ENCODE data around the gene PTPRG. TPM values are rescaled to one million over a fixed set of nuclear protein-coding genes. Genes with fewer than 3 reads are reported as not detected.

The PTPRG gene
- total and polyA plus RNA-seq, 2 donors: 3.9 to 4.1 TPM

DNA sequence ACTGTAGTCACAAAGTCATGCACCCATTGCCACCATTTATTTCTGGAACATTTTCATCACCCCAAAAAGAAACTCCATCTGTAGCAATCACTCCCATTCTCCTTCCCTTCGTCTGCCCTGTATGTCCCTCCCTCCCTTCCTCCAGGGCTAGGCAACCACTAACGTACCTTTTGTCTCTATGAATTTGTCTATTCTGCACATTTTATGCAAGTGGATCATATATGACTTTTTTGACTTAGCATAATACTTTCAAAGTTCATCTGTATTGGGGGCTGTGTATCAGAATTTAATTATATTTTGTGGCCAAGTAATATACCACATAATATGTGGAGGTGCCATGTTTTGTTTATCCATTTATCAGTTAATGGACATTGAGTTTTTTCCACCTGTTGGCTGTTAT lies 610.4 kb downstream of the PTPRG start:
- no peaks in the 10 kb centered on the region for H3K36me3 ChIP-seq (ENCODE audit: control insufficient read depth in 2 of 2, insufficient read depth in 2 of 2, low read length in 1 of 2)
- no peak overlapping the region for H3K27ac ChIP-seq (ENCODE audit: low read depth in 1 of 2, low read length in 1 of 2)
- 95% methylated on average over 2 of the region's 2 CpGs for WGBS
- H3K4me3 ChIP-seq (ENCODE audit: low read length in 2 of 2): no peak overlapping the region
- DNase-seq (ENCODE audit: low read depth in 6 of 9, low spot score in 9 of 9): no peak
- H3K4me1 ChIP-seq (ENCODE audit: control insufficient read depth in 2 of 2, insufficient read depth in 2 of 2, low read length in 2 of 2): no peaks in the 10 kb centered on the region
- H3K9me3 ChIP-seq (ENCODE audit: control insufficient read depth in 2 of 2, insufficient read depth in 1 of 2, low read length in 1 of 2): no peaks in the 10 kb centered on the region
- no peaks in the 10 kb centered on the region for H3K27me3 ChIP-seq (ENCODE audit: control insufficient read depth in 2 of 2, insufficient read depth in 1 of 2, low read length in 1 of 2)

DNA sequence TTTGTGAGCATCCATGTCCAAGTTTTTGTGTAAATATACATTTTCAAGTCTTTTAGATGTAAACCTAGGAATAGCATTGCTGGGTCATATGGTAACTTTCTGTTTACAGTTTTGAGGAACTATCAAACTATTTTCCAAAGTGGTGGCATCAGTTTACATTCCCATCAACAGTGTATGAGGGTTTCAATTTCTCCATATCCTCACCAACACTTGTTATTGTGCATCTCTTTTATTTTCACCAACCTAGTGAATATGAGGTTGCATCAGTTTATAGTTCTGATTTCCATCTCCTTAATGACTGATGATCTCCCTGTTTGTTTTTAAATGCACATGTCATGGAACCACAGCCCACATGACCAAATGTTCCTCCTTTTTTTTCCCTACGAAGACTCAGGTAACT lies 610.8 kb downstream of the PTPRG start:
- 98% methylated on average over 1 of the region's 1 CpG for WGBS

DNA sequence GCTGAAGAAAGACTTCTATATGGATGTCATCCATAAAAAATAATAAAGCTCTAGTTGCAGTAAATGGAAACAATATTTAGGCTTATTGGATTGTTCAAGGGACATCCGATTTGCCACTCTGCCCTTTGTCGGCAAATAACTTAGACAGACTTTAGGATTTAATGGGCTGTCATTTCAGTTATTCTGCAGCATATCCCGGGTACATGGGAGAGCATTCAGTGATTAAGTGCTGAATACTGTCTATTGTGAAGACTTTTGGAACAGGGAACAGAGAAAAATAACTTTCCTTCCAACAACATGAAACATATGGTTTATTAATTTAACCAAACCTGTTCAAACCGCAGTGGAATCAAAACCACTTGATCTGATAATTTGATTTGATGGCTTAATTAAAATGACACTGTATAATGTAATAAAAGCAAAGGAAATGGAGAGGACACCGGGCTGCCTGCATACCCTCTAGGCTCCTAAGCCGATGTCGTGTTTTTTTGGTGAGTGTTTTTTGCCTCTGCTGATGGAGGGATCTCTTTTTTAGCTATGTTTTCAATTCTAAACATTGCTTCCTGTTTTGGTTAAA lies 612.7 kb downstream of the PTPRG start:
- DNase-seq (ENCODE audit: low read depth in 6 of 9, low spot score in 9 of 9): no peak
- H3K36me3 ChIP-seq (ENCODE audit: control insufficient read depth in 2 of 2, insufficient read depth in 2 of 2, low read length in 1 of 2): no peaks in the 10 kb centered on the region
- no peaks in the 10 kb centered on the region for H3K27me3 ChIP-seq (ENCODE audit: control insufficient read depth in 2 of 2, insufficient read depth in 1 of 2, low read length in 1 of 2)
- H3K4me1 ChIP-seq (ENCODE audit: control insufficient read depth in 2 of 2, insufficient read depth in 2 of 2, low read length in 2 of 2): no peaks in the 10 kb centered on the region
- H3K27ac ChIP-seq (ENCODE audit: low read depth in 1 of 2, low read length in 1 of 2): no peak overlapping the region
- no peak overlapping the region for H3K4me3 ChIP-seq (ENCODE audit: low read length in 2 of 2)
- no peaks in the 10 kb centered on the region for H3K9me3 ChIP-seq (ENCODE audit: control insufficient read depth in 2 of 2, insufficient read depth in 1 of 2, low read length in 1 of 2)
- 93% methylated on average over 7 of the region's 7 CpGs for WGBS

More for the DNA sequence above, 610.8 kb downstream of the PTPRG start:
- Histone ChIP-seq H3K27ac (ENCODE audit: low read depth in 1 of 2, low read length in 1 of 2) (no peak overlapping the region), H3K4me1 (ENCODE audit: control insufficient read depth in 2 of 2, insufficient read depth in 2 of 2, low read length in 2 of 2) (no peaks in the 10 kb centered on the region), H3K27me3 (ENCODE audit: control insufficient read depth in 2 of 2, insufficient read depth in 1 of 2, low read length in 1 of 2) (no peaks in the 10 kb centered on the region), H3K4me3 (ENCODE audit: low read length in 2 of 2) (no peak overlapping the region), H3K36me3 (ENCODE audit: control insufficient read depth in 2 of 2, insufficient read depth in 2 of 2, low read length in 1 of 2) (no peaks in the 10 kb centered on the region), H3K9me3 (ENCODE audit: control insufficient read depth in 2 of 2, insufficient read depth in 1 of 2, low read length in 1 of 2) (no peaks in the 10 kb centered on the region)
- no peak for DNase-seq (ENCODE audit: low read depth in 6 of 9, low spot score in 9 of 9)

DNA sequence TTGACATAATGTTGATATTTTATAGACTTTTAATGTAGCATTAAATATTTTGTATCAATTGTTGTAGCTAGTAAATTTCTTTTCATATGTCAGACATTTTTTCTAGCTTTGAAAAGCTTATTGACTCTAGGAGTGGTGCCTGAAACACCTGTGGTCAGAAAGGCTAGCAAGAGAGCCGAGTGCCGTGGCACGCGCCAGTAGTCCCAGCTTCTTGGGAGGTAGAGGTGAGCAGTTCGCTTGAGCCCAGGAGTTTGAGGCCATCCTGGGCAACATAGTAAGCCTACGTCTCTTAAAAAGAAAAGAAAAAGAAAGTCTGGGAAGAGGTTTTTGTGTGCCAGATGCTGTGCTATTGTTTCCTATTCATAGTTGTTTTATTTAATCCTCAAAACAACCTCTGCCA lies 613.8 kb downstream of the PTPRG start:
- no peak for DNase-seq (ENCODE audit: low read depth in 6 of 9, low spot score in 9 of 9)
- Histone ChIP-seq H3K27me3 (ENCODE audit: control insufficient read depth in 2 of 2, insufficient read depth in 1 of 2, low read length in 1 of 2) (no peaks in the 10 kb centered on the region), H3K4me3 (ENCODE audit: low read length in 2 of 2) (no peak overlapping the region), H3K36me3 (ENCODE audit: control insufficient read depth in 2 of 2, insufficient read depth in 2 of 2, low read length in 1 of 2) (no peaks in the 10 kb centered on the region), H3K4me1 (ENCODE audit: control insufficient read depth in 2 of 2, insufficient read depth in 2 of 2, low read length in 2 of 2) (no peaks in the 10 kb centered on the region), H3K9me3 (ENCODE audit: control insufficient read depth in 2 of 2, insufficient read depth in 1 of 2, low read length in 1 of 2) (no peaks in the 10 kb centered on the region), H3K27ac (ENCODE audit: low read depth in 1 of 2, low read length in 1 of 2) (no peak overlapping the region)
- 96% methylated on average over 6 of the region's 6 CpGs for WGBS

DNA sequence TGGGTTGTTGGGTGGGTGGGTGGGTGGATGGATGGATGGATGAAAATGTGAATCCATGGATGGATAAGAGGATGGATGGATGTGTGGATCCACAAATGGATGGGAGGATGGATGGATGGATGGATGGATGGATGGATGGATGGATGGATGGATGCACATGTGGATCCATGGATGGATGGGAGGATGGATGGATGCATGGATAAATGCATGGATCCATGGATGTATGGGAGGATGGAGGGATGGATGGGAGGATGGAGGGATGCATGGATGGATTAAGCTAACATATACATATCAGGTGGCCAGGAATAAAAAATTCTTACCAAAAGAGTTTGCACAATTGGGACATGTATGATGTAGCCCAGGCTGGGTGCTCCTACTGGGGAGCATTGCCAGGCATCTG lies 616.7 kb downstream of the PTPRG start:
- Histone ChIP-seq H3K4me3 (ENCODE audit: low read length in 2 of 2) (no peak overlapping the region), H3K36me3 (ENCODE audit: control insufficient read depth in 2 of 2, insufficient read depth in 2 of 2, low read length in 1 of 2) (no peaks in the 10 kb centered on the region), H3K27ac (ENCODE audit: low read depth in 1 of 2, low read length in 1 of 2) (no peak overlapping the region), H3K4me1 (ENCODE audit: control insufficient read depth in 2 of 2, insufficient read depth in 2 of 2, low read length in 2 of 2) (no peaks in the 10 kb centered on the region), H3K9me3 (ENCODE audit: control insufficient read depth in 2 of 2, insufficient read depth in 1 of 2, low read length in 1 of 2) (no peaks in the 10 kb centered on the region), H3K27me3 (ENCODE audit: control insufficient read depth in 2 of 2, insufficient read depth in 1 of 2, low read length in 1 of 2) (no peaks in the 10 kb centered on the region)
- no peak for DNase-seq (ENCODE audit: low read depth in 6 of 9, low spot score in 9 of 9)

DNA sequence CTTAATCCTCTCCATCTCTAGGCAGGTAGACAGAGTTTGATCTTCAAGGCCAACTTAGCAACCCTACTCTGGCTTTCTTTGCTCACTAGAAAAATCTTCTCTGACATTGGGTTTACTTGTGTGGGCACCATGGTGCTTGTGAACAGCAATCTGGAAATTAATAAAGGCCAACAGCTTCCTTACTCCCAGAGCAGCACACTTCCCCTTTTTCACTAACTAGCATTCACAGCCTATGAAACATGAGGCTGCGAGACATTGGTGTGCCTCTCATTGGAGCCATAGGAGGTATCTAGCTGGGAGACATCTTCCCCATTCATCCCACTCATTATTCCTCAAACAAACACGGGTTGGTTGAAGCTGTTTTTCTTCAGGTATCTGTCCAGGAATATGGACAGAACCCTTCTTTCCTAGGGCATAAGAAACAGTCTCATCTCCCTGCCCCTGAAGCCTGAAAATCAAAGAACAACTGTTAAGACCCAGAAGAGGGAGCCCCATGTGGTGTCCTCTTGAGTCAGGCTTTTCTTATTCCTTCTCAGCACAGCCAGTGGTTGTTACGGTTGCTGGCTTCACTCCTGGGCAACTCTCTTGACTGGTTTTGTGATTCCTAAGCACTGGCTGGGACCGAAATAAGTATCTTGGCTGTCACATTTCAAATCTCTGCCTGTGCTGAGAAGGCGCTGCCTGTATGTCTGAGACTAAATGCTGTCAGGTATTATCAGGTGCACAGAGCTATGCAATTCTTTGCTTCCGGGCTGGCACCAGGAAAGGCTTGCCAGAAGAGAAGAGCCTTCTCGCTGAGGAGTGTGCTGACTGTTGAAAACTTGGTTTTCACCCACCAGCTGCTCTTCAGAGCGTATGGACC lies 617.6 kb downstream of the PTPRG start:
- no peaks in the 10 kb centered on the region for H3K27me3 ChIP-seq (ENCODE audit: control insufficient read depth in 2 of 2, insufficient read depth in 1 of 2, low read length in 1 of 2)
- no peaks in the 10 kb centered on the region for H3K36me3 ChIP-seq (ENCODE audit: control insufficient read depth in 2 of 2, insufficient read depth in 2 of 2, low read length in 1 of 2)
- no peak overlapping the region for H3K4me3 ChIP-seq (ENCODE audit: low read length in 2 of 2)
- WGBS: 85% methylated on average over 8 of the region's 8 CpGs
- H3K27ac ChIP-seq (ENCODE audit: low read depth in 1 of 2, low read length in 1 of 2): no peak overlapping the region
- no peak for DNase-seq (ENCODE audit: low read depth in 6 of 9, low spot score in 9 of 9)
- H3K9me3 ChIP-seq (ENCODE audit: control insufficient read depth in 2 of 2, insufficient read depth in 1 of 2, low read length in 1 of 2): no peaks in the 10 kb centered on the region
- no peaks in the 10 kb centered on the region for H3K4me1 ChIP-seq (ENCODE audit: control insufficient read depth in 2 of 2, insufficient read depth in 2 of 2, low read length in 2 of 2)

DNA sequence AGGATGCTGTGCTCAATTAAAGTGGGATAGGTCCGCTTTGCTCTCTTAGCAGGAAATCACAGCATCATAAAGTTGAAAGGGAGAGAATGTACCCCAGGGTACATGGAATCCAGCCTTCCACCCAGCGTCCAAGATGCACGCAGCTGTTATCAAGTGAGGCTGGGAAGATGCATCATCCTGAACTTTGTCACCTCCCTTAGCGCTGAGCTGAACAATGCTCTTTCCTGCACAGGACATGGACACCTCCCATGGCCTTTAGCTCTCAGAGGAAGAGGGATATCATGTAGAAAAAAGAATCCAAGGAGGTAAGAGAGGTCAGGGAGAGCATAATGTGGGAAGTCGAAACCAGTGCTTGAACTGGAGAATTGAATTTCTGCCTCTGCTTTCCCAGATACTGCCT lies 619.1 kb downstream of the PTPRG start:
- no peak for DNase-seq (ENCODE audit: low read depth in 6 of 9, low spot score in 9 of 9)
- no peaks in the 10 kb centered on the region for H3K27me3 ChIP-seq (ENCODE audit: control insufficient read depth in 2 of 2, insufficient read depth in 1 of 2, low read length in 1 of 2)
- no peaks in the 10 kb centered on the region for H3K9me3 ChIP-seq (ENCODE audit: control insufficient read depth in 2 of 2, insufficient read depth in 1 of 2, low read length in 1 of 2)
- H3K4me3 ChIP-seq (ENCODE audit: low read length in 2 of 2): no peak overlapping the region
- WGBS: 96% methylated on average over 5 of the region's 5 CpGs
- no peaks in the 10 kb centered on the region for H3K4me1 ChIP-seq (ENCODE audit: control insufficient read depth in 2 of 2, insufficient read depth in 2 of 2, low read length in 2 of 2)
- no peaks in the 10 kb centered on the region for H3K36me3 ChIP-seq (ENCODE audit: control insufficient read depth in 2 of 2, insufficient read depth in 2 of 2, low read length in 1 of 2)
- no peak overlapping the region for H3K27ac ChIP-seq (ENCODE audit: low read depth in 1 of 2, low read length in 1 of 2)

DNA sequence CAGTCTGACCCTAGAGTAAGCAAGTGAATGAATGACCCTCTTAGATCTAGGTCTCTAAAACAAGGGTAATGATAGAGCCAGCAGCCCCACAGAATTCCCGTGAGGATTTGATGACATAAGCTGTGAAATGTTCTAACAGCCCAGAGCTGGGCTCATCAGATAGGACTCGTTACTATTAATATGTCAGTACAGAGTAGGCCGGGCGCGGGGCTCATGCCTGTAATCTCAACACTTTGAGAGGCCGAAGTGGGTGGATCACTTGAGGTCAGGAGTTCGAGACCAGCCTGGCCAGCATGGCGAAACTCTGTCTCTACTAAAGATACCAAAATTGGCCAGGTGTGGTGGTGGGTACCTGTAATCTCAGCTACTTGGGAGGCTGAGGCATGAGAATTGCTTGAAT lies 621.7 kb downstream of the PTPRG start:
- DNase-seq (ENCODE audit: low read depth in 6 of 9, low spot score in 9 of 9): no peak
- H3K27ac ChIP-seq (ENCODE audit: low read depth in 1 of 2, low read length in 1 of 2): no peak overlapping the region
- no peaks in the 10 kb centered on the region for H3K4me1 ChIP-seq (ENCODE audit: control insufficient read depth in 2 of 2, insufficient read depth in 2 of 2, low read length in 2 of 2)
- 96% methylated on average over 8 of the region's 8 CpGs for WGBS
- no peaks in the 10 kb centered on the region for H3K36me3 ChIP-seq (ENCODE audit: control insufficient read depth in 2 of 2, insufficient read depth in 2 of 2, low read length in 1 of 2)
- H3K27me3 ChIP-seq (ENCODE audit: control insufficient read depth in 2 of 2, insufficient read depth in 1 of 2, low read length in 1 of 2): no peaks in the 10 kb centered on the region
- no peak overlapping the region for H3K4me3 ChIP-seq (ENCODE audit: low read length in 2 of 2)
- H3K9me3 ChIP-seq (ENCODE audit: control insufficient read depth in 2 of 2, insufficient read depth in 1 of 2, low read length in 1 of 2): no peaks in the 10 kb centered on the region

DNA sequence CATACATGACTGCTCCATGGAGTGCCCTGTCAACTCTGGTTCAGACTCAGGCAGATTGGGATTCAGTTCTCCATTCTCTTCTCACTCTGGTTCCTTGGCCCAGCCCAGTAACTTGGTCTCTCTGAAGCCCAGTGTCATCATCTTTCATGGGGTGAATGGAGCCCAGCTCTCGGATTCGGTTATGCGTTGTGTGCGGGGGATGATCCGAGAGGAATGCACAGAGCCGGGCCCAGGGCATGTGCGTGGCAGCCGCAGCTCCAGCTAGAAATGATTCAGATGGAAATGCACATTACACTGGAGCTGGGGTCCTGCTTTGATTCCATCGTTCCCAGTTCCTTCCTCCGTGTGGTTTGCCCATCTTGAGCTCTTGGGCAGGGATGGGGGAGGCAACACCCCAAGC lies 622.6 kb downstream of the PTPRG start:
- no peaks in the 10 kb centered on the region for H3K36me3 ChIP-seq (ENCODE audit: control insufficient read depth in 2 of 2, insufficient read depth in 2 of 2, low read length in 1 of 2)
- no peaks in the 10 kb centered on the region for H3K9me3 ChIP-seq (ENCODE audit: control insufficient read depth in 2 of 2, insufficient read depth in 1 of 2, low read length in 1 of 2)
- WGBS: 97% methylated on average over 10 of the region's 10 CpGs
- no peak for DNase-seq (ENCODE audit: low read depth in 6 of 9, low spot score in 9 of 9)
- H3K4me3 ChIP-seq (ENCODE audit: low read length in 2 of 2): no peak overlapping the region
- no peaks in the 10 kb centered on the region for H3K4me1 ChIP-seq (ENCODE audit: control insufficient read depth in 2 of 2, insufficient read depth in 2 of 2, low read length in 2 of 2)
- no peak overlapping the region for H3K27ac ChIP-seq (ENCODE audit: low read depth in 1 of 2, low read length in 1 of 2)
- no peaks in the 10 kb centered on the region for H3K27me3 ChIP-seq (ENCODE audit: control insufficient read depth in 2 of 2, insufficient read depth in 1 of 2, low read length in 1 of 2)
